HepG2 (cell line): Measurements from ENCODE around the gene FGFBP1.

Experiments used
- CBX5 ChIP-seq: sonication (generic); formaldehyde crosslinking; IDR thresholded peaks from 2 replicates; pipeline ENCODE4 v1.4.0; 2020; ENCODE audit warnings: missing genetic modification reagents, borderline replicate concordance
- FOXK2 ChIP-seq: fragments of 450-650 bp; IDR thresholded peaks from 2 replicates; pipeline ENCODE4 v1.6.1; 2016
- MYC ChIP-seq: sonication (generic); formaldehyde crosslinking; IDR thresholded peaks from 2 replicates; pipeline ENCODE4 v1.9.0; 2021; ENCODE audit warnings: missing genetic modification reagents, borderline replicate concordance
- PHF8 ChIP-seq: sonication (generic); formaldehyde crosslinking; IDR thresholded peaks from 2 replicates; pipeline ENCODE4 v1.5.0; 2020; ENCODE audit warnings: missing genetic modification reagents
- TAF1 ChIP-seq: sonication (generic); formaldehyde crosslinking; IDR thresholded peaks from 2 replicates; pipeline ENCODE4 v1.4.0; 2020; ENCODE audit warnings: missing genetic modification reagents

DNA sequence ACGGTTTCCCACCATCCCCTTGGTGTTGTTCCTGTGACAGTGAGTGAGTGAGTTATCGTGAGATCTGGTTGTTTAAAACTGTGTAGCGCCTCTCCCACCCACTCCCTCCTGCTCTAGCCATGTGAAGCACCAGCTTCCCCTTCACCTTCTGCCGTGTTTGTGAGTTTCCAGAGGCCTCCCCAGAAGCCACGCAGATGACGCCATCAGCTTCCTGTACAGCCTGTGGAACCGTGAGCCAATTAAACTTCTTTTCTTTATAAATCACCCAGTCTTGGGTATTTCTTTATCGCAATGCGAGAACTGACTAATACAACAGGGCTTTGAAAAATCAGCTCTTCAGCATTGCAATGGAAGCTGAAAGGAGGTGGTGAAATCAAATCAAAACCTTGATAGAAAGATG is 50.0 kb downstream of the FGFBP1 start:
- TF ChIP-seq MYC (CRISPR knock-in tag) (no peak), FOXK2 (no peak), CBX5 (CRISPR knock-in tag) (no peak), PHF8 (CRISPR knock-in tag) (no peak), TAF1 (no peak)
